ENCODE measurements around the gene CHCHD3.

- TF ChIP-seq ESRRG (CRISPR knock-in tag; IDR thresholded peaks at IDR 0.05) = no peak
- TF ChIP-seq OSR1 (CRISPR knock-in tag; IDR thresholded peaks at IDR 0.05) = no peak
- TF ChIP-seq GLIS3 (CRISPR knock-in tag; IDR thresholded peaks at IDR 0.05) = no peak
- TF ChIP-seq ARNTL (CRISPR knock-in tag; IDR thresholded peaks at IDR 0.05; ENCODE audit: borderline replicate concordance, low read depth) = no peak
- TF ChIP-seq PPARA (CRISPR knock-in tag; IDR thresholded peaks at IDR 0.05; ENCODE audit: borderline replicate concordance) = no peak
- TF ChIP-seq TOX (CRISPR knock-in tag; IDR thresholded peaks at IDR 0.05; ENCODE audit: borderline replicate concordance) = no peak
Observed at GRCh38 chr7:132738254-132738653, 343.6 kb downstream of the CHCHD3 start.

Measured in SK-N-SH treated with all-trans-retinoic acid at 6 μM for 48 hours (cell line).